Left lobe of liver (tissue), 2 donors: ENCODE results near the gene SULT1A1. TPM values are rescaled to one million over a fixed set of nuclear protein-coding genes. Genes with fewer than 3 reads are reported as not detected.
"Not testable (repeated sequence)": the region's sequence is repeated elsewhere in the genome, so short reads cannot be mapped to it uniquely, and the experiment has no call there.

Experiments used
- ATAC-seq: fragments of 200-7000 bp; cut with Tn5 transposase; one replicate; pipeline ENCODE4 v1.9.1; 2020; ENCODE audit warnings: mild to moderate bottlenecking, moderate library complexity
- DNase-seq: peaks from one replicate; pipeline ENCODE4 v3.0.0-alpha.2; 2020; ENCODE audit warnings: low spot score
- total RNA-seq: library from RNA; stranded (reverse); gene quantifications from one replicate; pipeline ENCODE4 v1.2.1, GENCODE V29; 2021
- donor health status: DM: no; HTN: no; CAD: no; lungs with moderate emphysema.
- donor health status: DM: no; HTN: yes; CAD: no.

SULT1A1 gene
- 179 TPM for total RNA-seq

- ATAC-seq, result peak; percentile 80
- peak; percentile 97 for DNase-seq
Measured at GRCh38 chr16:28609631-28610594, at the start of gene SULT1A1. Gene SULT1A1 (minus strand): TSS chr16:28610044. CDS start chr16:28608855, 1,189 bp downstream.

- not testable (repeated sequence) for DNase-seq, ATAC-seq
Measured at GRCh38 chr16:28639959-28640358, 30.1 kb upstream of the SULT1A1 start.

- not testable (repeated sequence) for ATAC-seq, DNase-seq
Measured at GRCh38 chr16:28638359-28638758, 28.5 kb upstream of the SULT1A1 start.

GRCh38 chr16:28637765-28638164, 27.9 kb upstream of the SULT1A1 start, which contains the start of gene NPIPB8:
Gene NPIPB8 (plus strand): TSS chr16:28638065. CDS start chr16:28638361, 296 bp downstream.
- DNase-seq, result not testable (repeated sequence)
- peak; percentile 63 for ATAC-seq

GRCh38 chr16:28636093-28636823, 26.4 kb upstream of the SULT1A1 start:
- ATAC-seq, result not testable (repeated sequence)

GRCh38 chr16:28630905-28631304, 21.1 kb upstream of the SULT1A1 start:
- not testable (repeated sequence) for DNase-seq, ATAC-seq

More at GRCh38 chr16:28636093-28636823, 26.4 kb upstream of the SULT1A1 start:
- DNase-seq, result not testable (repeated sequence)

GRCh38 chr16:28623172-28623711, 13.4 kb upstream of the SULT1A1 start:
- DNase-seq, result peak; percentile 75

GRCh38 chr16:28622532-28623171, 12.8 kb upstream of the SULT1A1 start:
- peak; percentile 64 for ATAC-seq
- not testable (repeated sequence) for DNase-seq

More at GRCh38 chr16:28623172-28623711, 13.4 kb upstream of the SULT1A1 start:
- ATAC-seq, result peak; percentile 95

- ATAC-seq (no peak), DNase-seq (no peak)
Measured at GRCh38 chr16:28621481-28622155, 11.8 kb upstream of the SULT1A1 start.

- not testable (repeated sequence) for DNase-seq, ATAC-seq
Measured at GRCh38 chr16:28620316-28620715, 10.5 kb upstream of the SULT1A1 start.

GRCh38 chr16:28617874-28618273, 8.0 kb upstream of the SULT1A1 start:
- ATAC-seq (no peak), DNase-seq (no peak)

GRCh38 chr16:28616636-28617035, 6.8 kb upstream of the SULT1A1 start:
- ATAC-seq, result no peak
- no peak for DNase-seq

GRCh38 chr16:28616224-28616577, 6.4 kb upstream of the SULT1A1 start:
- DNase-seq, ATAC-seq: not testable (repeated sequence)

- ATAC-seq (peak; percentile 15), DNase-seq (peak; percentile 74)
Measured at GRCh38 chr16:28615486-28616223, 5.8 kb upstream of the SULT1A1 start.

- not testable (repeated sequence) for DNase-seq, ATAC-seq
Measured at GRCh38 chr16:28614561-28614960, 4.7 kb upstream of the SULT1A1 start.

- ATAC-seq, DNase-seq: not testable (repeated sequence)
Measured at GRCh38 chr16:28613912-28614311, 4.1 kb upstream of the SULT1A1 start.

GRCh38 chr16:28612359-28613280, 2.8 kb upstream of the SULT1A1 start:
- not testable (repeated sequence) for DNase-seq
- peak; percentile 48 for ATAC-seq

GRCh38 chr16:28610595-28611191, 849 bp upstream of the SULT1A1 start:
- DNase-seq, result no peak

More at GRCh38 chr16:28610595-28611191, 849 bp upstream of the SULT1A1 start:
- ATAC-seq, result no peak
